Measurements from ENCODE around the gene UNC13A. TPM values are rescaled to one million over a fixed set of nuclear protein-coding genes. Genes with fewer than 3 reads are reported as not detected.
"Not testable (repeated sequence)": the region's sequence is repeated elsewhere in the genome, so short reads cannot be mapped to it uniquely, and the experiment has no call there.

UNC13A gene
- total RNA-seq, 4 donors from 2014 or later = 0.06 to 0.22 TPM; not detected in 2

DNA sequence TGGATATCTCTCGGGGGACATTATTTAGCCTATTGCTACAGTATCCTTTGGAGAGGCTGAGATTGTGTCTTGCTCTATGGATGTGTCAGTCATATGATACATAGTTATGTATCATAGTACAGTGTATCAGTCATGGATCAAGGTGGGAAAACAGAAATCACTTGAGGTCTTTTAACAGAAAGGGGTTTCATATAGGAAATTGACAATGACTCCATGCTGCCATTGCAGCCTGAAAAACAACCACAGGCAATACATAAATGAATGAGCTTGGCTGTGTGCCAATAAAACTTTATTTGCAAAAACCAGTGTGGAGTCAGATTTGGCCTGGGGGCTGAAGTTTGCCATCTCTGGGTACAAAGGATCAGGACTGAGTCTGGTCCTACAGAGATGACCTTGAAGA lies 97.3 kb downstream of the UNC13A start:
- TF ChIP-seq POLR2A (IDR thresholded peaks at IDR 0.05) = no peak
- no peak for TF ChIP-seq CTCF (IDR thresholded peaks at IDR 0.05)
- Histone ChIP-seq H3K4me3 (no peak overlapping the region), H3K27ac (no peak overlapping the region), H3K9me3 (no peaks in the 10 kb centered on the region), H3K27me3 (peaks cover 0 to 60% (median 0%) of the 10 kb centered on the region in 4 donors), H3K36me3 (no peaks in the 10 kb centered on the region), H3K4me1 (no peaks in the 10 kb centered on the region)
- WGBS, 2 donors = 89 to 100% methylated on average over 1 of the region's 1 CpG
- no peak for DNase-seq
- intact Hi-C loops (cut with DNase I) = no loop called here

DNA sequence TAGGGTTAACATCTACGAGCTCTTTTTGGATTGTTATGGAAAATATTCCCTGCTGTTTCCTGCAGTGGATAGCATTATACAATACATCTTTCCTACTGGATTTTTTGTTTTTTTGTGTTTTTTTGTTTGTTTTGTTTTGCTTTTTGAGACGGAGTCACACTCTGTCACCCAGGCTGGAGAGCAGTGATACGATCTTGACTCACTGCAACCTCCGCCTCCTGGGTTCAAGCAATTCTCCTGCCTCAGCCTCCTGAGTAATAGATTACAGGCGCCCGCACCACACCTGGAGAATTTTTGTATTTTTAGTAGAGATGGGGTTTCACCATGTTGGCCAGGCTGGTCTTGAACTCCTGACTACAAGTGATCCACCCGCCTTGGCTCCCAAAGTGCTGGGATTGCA lies 102.8 kb downstream of the UNC13A start:
- H3K4me1 ChIP-seq; intact Hi-C loops (cut with DNase I); H3K4me3 ChIP-seq; H3K9me3 ChIP-seq; DNase-seq; H3K27ac ChIP-seq: not testable (repeated sequence)
- peaks cover 0 to 27% (median 9%) of the 10 kb centered on the region in 3 donors for H3K36me3 ChIP-seq
- WGBS, 2 donors = 49 to 71% methylated on average over 7 of the region's 7 CpGs
- peaks cover 0 to 34% (median 0%) of the 10 kb centered on the region in 4 donors for H3K27me3 ChIP-seq

GRCh38 chr19:17584132-17584531 lies 104.0 kb downstream of the UNC13A start:
- H3K27me3 ChIP-seq = peaks cover 0 to 23% (median 0%) of the 10 kb centered on the region in 4 donors
- H3K4me1 ChIP-seq = peaks cover 0 to 18% (median 9%) of the 10 kb centered on the region in 3 donors
- intact Hi-C loops (cut with DNase I) = no loop called here
- H3K36me3 ChIP-seq = peaks cover 0 to 39% (median 9%) of the 10 kb centered on the region in 3 donors
- H3K27ac ChIP-seq = no peak overlapping the region
- no peak for TF ChIP-seq CTCF (IDR thresholded peaks at IDR 0.05)
- TF ChIP-seq POLR2A (IDR thresholded peaks at IDR 0.05) = no peak
- DNase-seq = no peak
- H3K4me3 ChIP-seq = no peak overlapping the region
- H3K9me3 ChIP-seq = no peaks in the 10 kb centered on the region
- WGBS, 2 donors = 69 to 79% methylated on average over 3 of the region's 3 CpGs

- Histone ChIP-seq H3K4me1 (peaks cover 0 to 18% (median 9%) of the 10 kb centered on the region in 3 donors), H3K9me3 (no peaks in the 10 kb centered on the region), H3K4me3 (no peak overlapping the region), H3K27ac (no peak overlapping the region), H3K27me3 (peaks cover 0 to 16% (median 0%) of the 10 kb centered on the region in 4 donors), H3K36me3 (peaks cover 10 to 54% (median 18%) of the 10 kb centered on the region in 3 donors)
- 60 to 95% methylated on average over 1 to 3 of the region's 8 CpGs for WGBS, 2 donors
- intact Hi-C loops (cut with DNase I) = no loop called here
- no peak for DNase-seq
- TF ChIP-seq CTCF (IDR thresholded peaks at IDR 0.05) = no peak
- no peak for TF ChIP-seq POLR2A (IDR thresholded peaks at IDR 0.05)
Observed at GRCh38 chr19:17582613-17583012, 105.5 kb downstream of the UNC13A start.

DNA sequence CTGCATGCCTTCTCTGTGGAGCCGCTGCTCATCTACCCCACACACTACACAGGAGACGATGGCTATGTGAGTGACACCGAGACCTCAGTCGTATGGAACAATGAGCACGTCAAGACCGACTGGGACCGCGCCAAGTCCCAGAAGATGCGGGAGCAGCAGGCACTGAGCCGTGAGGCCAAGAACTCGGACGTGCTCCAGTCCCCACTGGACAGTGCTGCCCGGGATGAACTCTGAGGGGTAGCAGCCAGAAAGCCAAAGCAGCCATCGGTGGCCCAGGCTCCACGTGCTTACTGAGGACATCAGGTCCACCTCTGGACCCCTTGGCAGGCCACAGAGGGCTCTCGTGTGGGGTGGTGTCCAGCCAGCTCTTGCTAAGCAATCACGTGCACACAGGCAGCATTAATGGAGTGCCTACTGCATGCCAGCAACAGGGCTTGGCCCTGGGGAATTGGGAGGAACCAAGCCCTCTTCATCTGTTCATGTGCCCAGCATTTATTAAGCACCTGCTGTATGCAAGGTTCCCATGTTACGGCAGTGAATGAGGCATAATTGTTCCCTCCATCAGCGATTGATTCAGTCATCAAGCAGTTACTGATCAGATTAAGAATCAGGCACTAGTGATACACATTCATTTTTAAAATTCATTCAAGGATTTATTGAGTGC lies 106.8 kb downstream of the UNC13A start:
- WGBS, 2 donors = 82 to 94% methylated on average over 4 to 8 of the region's 19 CpGs
- no peak for DNase-seq
- intact Hi-C loops (cut with DNase I) = no loop called here
- TF ChIP-seq POLR2A (IDR thresholded peaks at IDR 0.05) (no peak), CTCF (IDR thresholded peaks at IDR 0.05) (no peak)
- peaks cover 14 to 67% (median 25%) of the 10 kb centered on the region in 3 donors for H3K36me3 ChIP-seq
- H3K4me1 ChIP-seq = peaks cover 0 to 29% (median 9%) of the 10 kb centered on the region in 3 donors
- no peak overlapping the region for H3K27ac ChIP-seq
- no peaks in the 10 kb centered on the region for H3K9me3 ChIP-seq
- no peak overlapping the region for H3K4me3 ChIP-seq
- H3K27me3 ChIP-seq = peaks cover 0 to 9% (median 0%) of the 10 kb centered on the region in 4 donors
